SK-N-SH (cell line): ENCODE measurements around the gene MYBBP1A. TPM values are rescaled to one million over a fixed set of nuclear protein-coding genes. Genes with fewer than 3 reads are reported as not detected.

Experiments
- CTCF ChIA-PET: fragments of 300-600, 350-600 bp; formaldehyde crosslinking; extraction: SDS; loops from one replicate; lab custom pipeline; 2021; lab: Yijun Ruan, JAX
- POLR2A ChIA-PET: fragments of 350-600 bp; sonication (Branson Sonifier 250); formaldehyde crosslinking; extraction: SDS; loops from one replicate; lab custom pipeline; 2020; ENCODE audit warnings: antibody characterized with exemption, inconsistent platforms; lab: Yijun Ruan, JAX
- DNase-seq: peaks from one replicate; pipeline ENCODE4 v3.0.0; 2012
- H2AFZ ChIP-seq: fragments of 200-600 bp; sonication (generic); 2 replicates; pipeline ENCODE4 v1.8.1; 2016; ENCODE audit warnings: antibody characterized with exemption, mild to moderate bottlenecking, low read depth
- H3F3A ChIP-seq: fragments of 200-600 bp; sonication (generic); replicated peaks from 2 replicates; pipeline ENCODE3; 2016; ENCODE audit warnings: antibody characterized with exemption, mild to moderate bottlenecking; ENCODE audit not compliant: insufficient read depth
- H3K27ac ChIP-seq, 2 experiments: fragments of 200-500 bp in 1 of 2; fragments of 200-600 bp in 1 of 2; sonication (Bioruptor generic) in 1 of 2; sonication (generic), shearing (Covaris generic) in 1 of 2; 2 replicates each; pipeline versions ENCODE4 v1.5.1 to v1.6.1; 2014 to 2016; ENCODE audit warnings: low read depth in 2 of 2, inconsistent platforms in 1 of 2, low read length in 1 of 2, mild to moderate bottlenecking in 1 of 2, mixed read lengths in 1 of 2
- H3K27me3 ChIP-seq: fragments of 200-600 bp; sonication (generic), shearing (Covaris generic); 2 replicates; pipeline ENCODE4 v1.6.1; 2016; ENCODE audit warnings: mixed run types; ENCODE audit not compliant: insufficient read depth
- H3K36me3 ChIP-seq, 2 experiments: fragments of 200-500 bp in 1 of 2; fragments of 200-600 bp in 1 of 2; sonication (Bioruptor generic) in 1 of 2; sonication (generic) in 1 of 2; replicated peaks in 1 of 2; 2 replicates each; pipeline versions ENCODE3 to v1.5.1; 2014 to 2016; ENCODE audit warnings: low read length in 1 of 2, mild to moderate bottlenecking in 1 of 2; ENCODE audit not compliant: insufficient read depth in 2 of 2, control insufficient read depth in 1 of 2
- H3K4me1 ChIP-seq, 2 experiments: fragments of 200-500 bp in 1 of 2; fragments of 200-600 bp in 1 of 2; sonication (Bioruptor generic) in 1 of 2; sonication (generic), shearing (Covaris generic) in 1 of 2; 2 replicates each; pipeline versions ENCODE4 v1.5.1 to v1.6.1; 2014 to 2016; ENCODE audit warnings: low read depth in 1 of 2, low read length in 1 of 2, mixed run types in 1 of 2; ENCODE audit not compliant: insufficient read depth in 2 of 2, control insufficient read depth in 1 of 2
- H3K4me2 ChIP-seq: fragments of 200-600 bp; sonication (generic), shearing (Covaris generic); 2 replicates; pipeline ENCODE4 v1.6.1; 2017; ENCODE audit warnings: mixed run types
- H3K4me3 ChIP-seq, 2 experiments: fragments of 200-500 bp in 1 of 2; fragments of 200-600 bp in 1 of 2; sonication (Bioruptor generic) in 1 of 2; sonication (generic), shearing (Covaris generic) in 1 of 2; 2 replicates each; pipeline versions ENCODE4 v1.5.1 to v1.8.1; 2014 to 2016; ENCODE audit warnings: low read depth in 2 of 2, inconsistent platforms in 1 of 2, low read length in 1 of 2, mild to moderate bottlenecking in 1 of 2, mixed read lengths in 1 of 2, moderate library complexity in 1 of 2
- H3K79me2 ChIP-seq: fragments of 200-600 bp; sonication (generic); 2 replicates; pipeline ENCODE4 v1.8.1; 2017; ENCODE audit warnings: mild to moderate bottlenecking; ENCODE audit not compliant: insufficient read depth
- H3K9ac ChIP-seq: fragments of 200-600 bp; sonication (generic); 2 replicates; pipeline ENCODE4 v1.6.1; 2017; ENCODE audit warnings: mixed run types
- H3K9me2 ChIP-seq: fragments of 200-600 bp; sonication (generic); 2 replicates; pipeline ENCODE4 v1.6.1; 2017; ENCODE audit warnings: mixed run types
- H3K9me3 ChIP-seq: fragments of 200-600 bp; sonication (generic); 2 replicates; pipeline ENCODE4 v1.6.1; 2017; ENCODE audit warnings: mixed run types, mild to moderate bottlenecking, moderate library complexity
- H4K20me1 ChIP-seq: fragments of 200-600 bp; sonication (generic); 2 replicates; pipeline ENCODE4 v1.6.1; 2017; ENCODE audit warnings: mild to moderate bottlenecking, mixed run types; ENCODE audit not compliant: insufficient read depth
- CTCF ChIP-seq: fragments of 200-600 bp; sonication (generic); IDR thresholded peaks from 2 replicates; pipeline ENCODE4 v1.6.1; 2017; ENCODE audit warnings: antibody characterized with exemption, mild to moderate bottlenecking, moderate library complexity
- ELF1 ChIP-seq: IDR thresholded peaks from 2 replicates; pipeline ENCODE4 v1.4.0; 2012
- POLR2AphosphoS5 ChIP-seq: IDR thresholded peaks from 2 replicates; pipeline ENCODE4 v1.6.1; 2012; ENCODE audit warnings: low read depth, low read length
- WGBS: methylation state at CpG from one replicate; pipeline ENCODE4 v1.1.6; 2017; ENCODE audit warnings: low lambda C conversion rate; 5-methylcytosine and 5-hydroxymethylcytosine counted together
- polyA plus RNA-seq, 3 experiments: library from polyadenylated mRNA; depleted of rRNA; stranded (reverse); fragments of >200 nt; gene quantifications; 2 replicates each; pipeline ENCODE4 v1.2.3, GENCODE V29; 2012
- TF ChIP-seq, protein P1 (sequence below): IDR thresholded peaks from 2 replicates; pipeline ENCODE4 v1.4.0; 2012; ENCODE audit warnings: low read depth, borderline replicate concordance

MYBBP1A gene
- polyA plus RNA-seq, 1 of the 3 experiments (the other 2 are of a cell fraction): 93.0 TPM

GRCh38 chr17:4536259-4536741 lies 18.9 kb downstream of the MYBBP1A start:
- no peak overlapping the region for H3K27ac ChIP-seq
- no peak for DNase-seq
- 0 out of 2 replicates have a peak, but pooled peaks have one; percentile 22 for TF ChIP-seq POLR2AphosphoS5
- TF ChIP-seq, protein P1, sequence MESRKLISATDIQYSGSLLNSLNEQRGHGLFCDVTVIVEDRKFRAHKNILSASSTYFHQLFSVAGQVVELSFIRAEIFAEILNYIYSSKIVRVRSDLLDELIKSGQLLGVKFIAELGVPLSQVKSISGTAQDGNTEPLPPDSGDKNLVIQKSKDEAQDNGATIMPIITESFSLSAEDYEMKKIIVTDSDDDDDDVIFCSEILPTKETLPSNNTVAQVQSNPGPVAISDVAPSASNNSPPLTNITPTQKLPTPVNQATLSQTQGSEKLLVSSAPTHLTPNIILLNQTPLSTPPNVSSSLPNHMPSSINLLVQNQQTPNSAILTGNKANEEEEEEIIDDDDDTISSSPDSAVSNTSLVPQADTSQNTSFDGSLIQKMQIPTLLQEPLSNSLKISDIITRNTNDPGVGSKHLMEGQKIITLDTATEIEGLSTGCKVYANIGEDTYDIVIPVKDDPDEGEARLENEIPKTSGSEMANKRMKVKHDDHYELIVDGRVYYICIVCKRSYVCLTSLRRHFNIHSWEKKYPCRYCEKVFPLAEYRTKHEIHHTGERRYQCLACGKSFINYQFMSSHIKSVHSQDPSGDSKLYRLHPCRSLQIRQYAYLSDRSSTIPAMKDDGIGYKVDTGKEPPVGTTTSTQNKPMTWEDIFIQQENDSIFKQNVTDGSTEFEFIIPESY: no peak
- TF ChIP-seq, all 33 proteins: peak for 1
- Histone ChIP-seq H3K4me2 (no peak overlapping the region), H2AFZ (no peak overlapping the region), H3F3A (no peaks in the 10 kb centered on the region), H3K9me3 (no peaks in the 10 kb centered on the region), H3K9ac (no peak overlapping the region), H4K20me1 (no peaks in the 10 kb centered on the region), H3K36me3 (peaks cover 3 to 33% of the 10 kb centered on the region in 2 experiments), H3K27me3 (no peaks in the 10 kb centered on the region), H3K4me3 (no peak overlapping the region), H3K9me2 (no peaks in the 10 kb centered on the region), H3K4me1 (peaks cover 0 to 31% of the 10 kb centered on the region in 2 experiments; a peak in 1 of 4 replicates), H3K79me2 (no peaks in the 10 kb centered on the region)
- CTCF ChIA-PET: interaction anchor here (2.2 kb wide), 1 partner anchor 14 kb away, joined by 11 read pairs; no protein-coding TSS in a partner anchor
- WGBS: 89% methylated on average over 19 of the region's 19 CpGs
- POLR2A ChIA-PET: interaction anchor here (1.1 kb wide), 1 partner anchor 18 kb away, joined by 3 read pairs; no protein-coding TSS in a partner anchor

DNA sequence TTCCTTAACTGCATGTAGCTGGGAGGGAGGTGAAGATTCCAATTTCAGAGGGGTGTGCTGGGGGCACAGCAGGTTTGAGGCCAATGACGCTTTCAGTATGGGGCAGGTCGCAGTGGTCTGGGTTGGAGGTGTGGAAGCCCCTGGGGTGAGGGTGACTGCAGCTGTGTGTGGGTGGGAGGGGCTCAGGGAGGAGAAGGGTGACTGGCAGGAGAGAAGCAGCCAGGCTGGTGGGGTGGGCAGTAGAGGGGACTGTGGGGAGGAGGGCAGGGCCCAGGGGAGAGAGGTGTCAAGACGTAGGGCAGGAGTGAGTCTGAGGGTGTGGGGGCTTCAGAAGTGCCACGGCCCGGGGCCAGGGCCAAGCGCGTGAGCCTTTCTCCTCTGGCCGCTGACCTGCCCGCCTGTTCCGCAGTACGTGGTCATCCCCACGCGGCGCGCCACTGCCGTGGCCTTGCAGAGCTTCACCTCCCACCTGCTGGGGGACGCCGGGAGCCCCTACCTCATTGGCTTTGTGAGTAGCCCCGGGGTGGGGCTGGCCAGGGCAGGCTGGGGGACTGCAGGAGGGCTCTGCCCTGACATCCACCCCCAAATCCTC lies 19.4 kb downstream of the MYBBP1A start:
- Histone ChIP-seq H3K4me3 (no peak overlapping the region), H3K4me1 (peaks cover 0 to 31% of the 10 kb centered on the region in 2 experiments; a peak in 1 of 4 replicates), H3K36me3 (peaks cover 3 to 29% of the 10 kb centered on the region in 2 experiments), H3F3A (no peaks in the 10 kb centered on the region), H3K79me2 (no peaks in the 10 kb centered on the region), H3K27ac (no peak overlapping the region), H4K20me1 (no peaks in the 10 kb centered on the region)
- POLR2A ChIA-PET: interaction anchor here (1.1 kb wide), 1 partner anchor 19 kb away, joined by 3 read pairs; no protein-coding TSS in a partner anchor
- CTCF ChIA-PET: interaction anchor here (1.0 to 1.9 kb wide), 2 partner anchors 31 to 115 kb away, joined by 3 to 6 read pairs; no protein-coding TSS in a partner anchor
- TF ChIP-seq ELF1 (no peak), CTCF (no peak)
- TF ChIP-seq, all 33 proteins: peak for 0
- H3K27me3 ChIP-seq: no peaks in the 10 kb centered on the region
- DNase-seq: no peak
- H2AFZ ChIP-seq: no peak overlapping the region
- H3K9ac ChIP-seq: no peak overlapping the region
- H3K9me2 ChIP-seq: no peaks in the 10 kb centered on the region
- H3K4me2 ChIP-seq: no peak overlapping the region
- no peaks in the 10 kb centered on the region for H3K9me3 ChIP-seq
- WGBS: 93% methylated on average over 3 of the region's 19 CpGs
